Esophagus squamous epithelium (tissue), 4 donors: ENCODE measurements around the gene CDYL. TPM values are rescaled to one million over a fixed set of nuclear protein-coding genes. Genes with fewer than 3 reads are reported as not detected.

Experiments used
- total RNA-seq, 4 donors: library from RNA; depleted of rRNA; stranded (reverse); fragments of >200 nt; gene quantifications; one replicate each; pipeline ENCODE4 v1.1.0, GENCODE V29; 2016

The CDYL gene
- total RNA-seq, 4 donors from 2014 or later, result 15.2 to 43.5 (median 19.6) TPM

Other genes starting within 250 kb of the CDYL start
- gene RPP40, start 227.6 kb downstream of the CDYL start, total RNA-seq, result 10 to 100 TPM; 12.3 to 24.9 (median 16.1) TPM